NCI-H2081 treated with DMSO at 0.1 percent for 48 hours (cell line): ENCODE results near the gene PLA2R1.
"Not testable (repeated sequence)": the region's sequence is repeated elsewhere in the genome, so short reads cannot be mapped to it uniquely, and the experiment has no call there.

Experiments used
- DNase-seq: peaks from one replicate; lab custom pipeline; 2025; lab: John Stamatoyannopoulos, UW

Gene PLA2R1

GRCh38 chr2:159982842-159983785, 79.3 kb downstream of the PLA2R1 start:
- no peak for DNase-seq

DNA sequence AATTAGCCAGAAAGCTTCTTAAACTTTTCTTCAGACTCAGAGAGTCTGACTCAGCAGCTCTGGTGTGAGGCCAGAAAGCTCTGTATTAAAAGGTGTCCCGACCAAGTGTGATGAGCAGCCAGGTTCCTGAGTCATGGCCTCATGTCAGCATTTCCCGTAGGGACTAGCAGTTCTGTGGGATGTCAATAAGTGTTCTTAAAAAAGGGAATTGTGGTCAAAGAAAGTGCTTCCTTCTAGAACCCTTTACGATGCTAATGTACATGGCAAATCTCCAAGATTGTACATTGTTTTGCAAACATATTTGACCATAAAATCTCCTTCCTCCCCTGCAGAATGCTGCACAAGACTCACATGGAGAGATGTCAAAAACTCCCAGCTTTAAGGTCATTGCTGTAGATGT, 80.1 kb downstream of the PLA2R1 start:
- DNase-seq, result no peak

DNA sequence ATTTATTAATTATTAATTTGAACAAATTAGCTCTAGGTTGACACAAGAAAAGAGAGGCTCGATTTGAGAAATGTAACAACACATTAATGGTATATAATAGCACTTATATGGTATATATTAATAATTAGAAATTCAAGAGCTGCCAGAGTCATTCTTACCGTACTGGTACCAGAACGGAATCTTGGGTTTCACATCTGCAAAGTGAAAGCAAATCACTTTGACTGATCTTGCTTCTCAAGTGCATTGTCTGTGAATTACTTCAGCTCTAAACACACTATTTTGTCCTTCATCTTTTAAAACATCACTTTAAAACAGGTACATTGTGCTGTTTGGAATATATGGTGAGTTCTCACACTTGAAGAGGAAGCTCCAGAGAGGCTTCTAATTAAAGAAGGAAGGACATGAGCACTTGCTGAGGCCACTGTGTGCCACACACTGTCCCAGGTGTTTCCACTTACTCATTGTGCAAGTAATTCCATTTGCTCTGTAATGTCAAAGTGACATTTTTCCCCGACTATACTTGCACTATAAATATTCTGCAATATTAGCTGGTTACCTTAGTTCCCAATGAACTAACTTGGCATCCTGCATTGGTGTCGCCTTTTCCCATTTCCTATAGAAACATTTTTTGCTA, 85.8 kb downstream of the PLA2R1 start:
- no peak for DNase-seq

DNA sequence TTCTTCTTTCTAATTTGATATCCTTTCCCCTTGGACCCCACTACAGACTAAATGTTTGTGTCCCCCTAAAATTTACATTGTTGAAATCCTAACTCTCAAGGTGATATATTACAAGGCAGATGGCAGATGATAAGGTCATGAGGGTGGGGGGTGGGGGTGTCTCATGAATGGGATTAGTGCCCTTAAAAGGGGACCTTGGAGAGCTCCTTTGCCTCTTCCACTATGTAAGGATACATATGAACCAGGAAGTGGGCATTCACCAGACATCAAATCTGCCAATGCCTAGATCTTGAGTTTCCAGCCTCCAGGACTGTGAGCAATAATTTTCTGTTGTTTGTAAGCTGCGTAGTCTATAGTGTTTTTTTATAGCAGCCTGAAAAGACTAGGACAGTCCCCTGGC, 89.1 kb downstream of the PLA2R1 start:
- DNase-seq, result no peak

DNA sequence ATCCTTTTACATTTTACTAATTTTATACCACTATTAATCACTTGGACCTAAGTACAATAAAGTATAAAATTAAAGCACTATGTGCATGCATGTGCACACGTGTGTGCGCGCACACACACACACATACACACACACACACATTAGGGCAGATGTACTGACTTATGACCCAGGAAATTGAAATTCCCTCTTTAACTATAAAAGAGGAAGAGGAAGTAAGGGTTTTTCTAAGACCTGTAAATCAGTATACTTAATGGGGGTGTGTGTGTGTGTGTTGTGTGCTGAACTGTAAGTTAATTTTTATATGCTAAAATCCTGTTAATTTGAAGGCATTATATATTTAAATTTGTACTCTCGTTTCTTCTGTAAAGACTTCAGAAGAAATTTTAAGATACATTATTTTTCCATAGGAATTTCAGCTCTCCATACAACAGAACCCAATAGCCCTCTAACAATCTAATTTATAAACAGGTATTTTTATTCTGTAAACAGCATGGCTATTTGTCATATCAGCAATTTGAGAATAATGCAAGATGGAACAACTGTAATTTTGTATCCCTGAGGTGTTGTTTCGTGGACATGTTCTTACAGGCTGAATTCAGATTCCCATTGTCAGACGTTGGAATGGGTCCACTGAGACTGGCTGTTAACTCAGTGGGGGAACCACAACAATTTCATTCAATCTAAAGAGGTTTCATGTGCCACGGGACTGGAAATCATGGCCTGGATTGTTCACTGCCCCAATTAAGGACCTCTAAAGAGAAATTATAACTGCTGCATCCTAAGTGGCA, 90.9 kb downstream of the PLA2R1 start:
- DNase-seq, result peak; percentile 67

DNA sequence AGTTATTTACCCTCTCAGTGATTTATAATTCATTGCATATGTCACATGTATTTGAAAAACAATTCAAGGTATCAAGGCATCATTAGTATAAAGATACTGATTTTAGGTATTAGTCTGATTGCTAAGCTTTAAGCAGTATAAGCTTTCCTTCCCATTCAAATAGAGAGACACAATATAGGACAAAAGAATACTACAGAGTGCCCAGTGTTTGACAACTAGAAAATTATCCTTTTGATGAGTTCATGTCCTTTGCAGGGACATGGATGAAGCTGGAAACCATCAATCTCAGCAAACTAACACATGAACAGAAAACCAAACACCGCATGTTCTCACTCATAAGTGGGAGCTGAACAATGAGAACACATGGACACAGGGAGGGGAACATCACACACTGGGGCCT, 91.9 kb downstream of the PLA2R1 start:
- not testable (repeated sequence) for DNase-seq

DNA sequence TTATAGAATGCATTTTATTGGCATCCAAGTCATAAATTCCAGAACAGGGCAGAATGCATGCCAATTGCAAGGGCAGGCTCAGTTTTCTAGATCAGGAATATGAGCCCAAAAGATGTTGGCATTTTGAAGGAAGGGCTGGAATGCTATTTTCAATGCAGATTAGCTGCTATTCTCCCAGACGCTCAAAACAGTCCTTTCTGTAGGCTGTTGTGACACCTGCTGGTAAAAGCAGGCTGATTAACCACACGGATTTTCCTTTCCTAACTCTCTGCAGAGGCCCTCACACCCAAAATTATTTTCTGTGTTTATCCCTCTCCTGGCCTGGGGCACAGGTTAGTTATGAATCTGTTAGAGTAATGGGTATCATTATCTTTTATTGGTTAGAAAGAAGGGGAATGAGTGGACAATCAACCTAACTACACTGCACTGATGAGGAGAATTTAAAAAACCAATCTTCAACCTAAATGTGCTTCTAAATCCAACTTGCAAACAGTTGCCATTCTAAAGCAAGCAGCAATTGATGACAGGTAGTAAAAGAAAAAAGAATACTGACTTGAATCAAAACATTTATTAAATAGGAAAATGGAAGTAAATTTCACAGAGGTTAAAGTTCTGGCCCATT, 94.0 kb downstream of the PLA2R1 start:
- DNase-seq, result no peak

GRCh38 chr2:159963700-159964099, 98.7 kb downstream of the PLA2R1 start:
- no peak for DNase-seq

GRCh38 chr2:159962513-159962912, 99.9 kb downstream of the PLA2R1 start:
- not testable (repeated sequence) for DNase-seq

- no peak for DNase-seq
Measured at GRCh38 chr2:159961451-159961850, 101.0 kb downstream of the PLA2R1 start.

DNA sequence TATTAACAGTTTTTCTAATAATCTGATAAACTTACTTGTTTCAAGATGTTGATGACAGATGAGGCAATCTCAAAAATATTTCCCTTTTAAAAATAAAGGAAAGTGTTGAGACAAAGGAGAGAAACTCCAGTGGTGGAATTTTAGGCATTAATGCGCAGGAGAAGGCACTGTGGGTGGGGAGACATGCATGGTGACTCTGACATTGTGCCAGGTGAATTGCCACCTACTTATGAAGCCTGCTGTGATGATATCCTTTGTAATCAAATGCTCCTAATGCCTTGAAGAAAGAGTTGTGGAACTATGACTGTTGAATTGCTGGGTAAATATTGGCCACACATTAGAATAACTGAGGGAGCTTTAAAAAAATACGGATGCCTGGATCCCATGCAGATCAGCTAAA, 101.4 kb downstream of the PLA2R1 start:
- DNase-seq, result no peak

GRCh38 chr2:159960414-159960813, 102.0 kb downstream of the PLA2R1 start:
- DNase-seq, result no peak

DNA sequence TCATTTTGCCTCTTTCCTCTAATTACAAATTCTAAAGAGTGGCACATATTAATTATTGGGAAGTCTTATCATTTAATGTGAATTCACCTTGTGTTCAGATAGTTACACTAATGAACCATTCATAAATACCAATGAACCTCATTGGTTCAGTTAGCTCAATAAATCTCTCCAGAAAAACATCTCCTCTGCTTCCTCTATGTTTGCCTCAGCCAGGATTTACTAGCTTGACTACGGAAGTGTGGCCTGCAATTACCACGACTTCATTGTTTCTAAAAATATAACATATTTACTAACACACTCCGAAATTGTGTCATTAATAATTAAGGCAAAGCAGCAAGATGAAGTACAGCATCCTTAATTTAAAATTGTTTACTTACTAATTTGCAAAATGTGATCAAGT, 103.3 kb downstream of the PLA2R1 start:
- no peak for DNase-seq

GRCh38 chr2:159953136-159953823, 109.1 kb downstream of the PLA2R1 start:
- DNase-seq, result no peak

- peak; percentile 38 for DNase-seq
Measured at GRCh38 chr2:159946326-159946999, 116.0 kb downstream of the PLA2R1 start.

- DNase-seq, result no peak
Measured at GRCh38 chr2:159944874-159945273, 117.5 kb downstream of the PLA2R1 start.

GRCh38 chr2:159942146-159942545, 120.3 kb downstream of the PLA2R1 start:
- DNase-seq, result no peak

GRCh38 chr2:159941729-159942128, 120.7 kb downstream of the PLA2R1 start:
- DNase-seq, result no peak

- peak; percentile 11 for DNase-seq
Measured at GRCh38 chr2:159939946-159940345, 122.5 kb downstream of the PLA2R1 start.

DNA sequence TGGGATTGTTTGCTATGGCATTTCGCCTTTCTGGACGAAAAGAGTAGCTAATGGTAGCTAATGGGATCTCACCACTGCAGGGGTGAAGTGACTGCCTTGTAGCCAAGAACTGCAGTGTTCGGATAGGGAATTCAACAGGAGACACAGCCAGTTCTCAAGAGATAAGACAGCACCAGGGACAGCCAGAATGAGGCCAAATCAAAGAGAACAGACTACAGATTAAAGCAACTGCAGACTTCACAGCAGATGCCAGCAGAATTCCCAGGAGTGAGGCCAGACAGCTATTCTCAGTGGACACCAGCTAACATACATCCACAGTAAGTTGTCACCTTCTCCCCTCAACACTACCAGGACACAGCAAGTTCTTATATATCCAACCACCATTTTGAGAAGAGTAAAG, 124.0 kb downstream of the PLA2R1 start:
- DNase-seq, result no peak

DNA sequence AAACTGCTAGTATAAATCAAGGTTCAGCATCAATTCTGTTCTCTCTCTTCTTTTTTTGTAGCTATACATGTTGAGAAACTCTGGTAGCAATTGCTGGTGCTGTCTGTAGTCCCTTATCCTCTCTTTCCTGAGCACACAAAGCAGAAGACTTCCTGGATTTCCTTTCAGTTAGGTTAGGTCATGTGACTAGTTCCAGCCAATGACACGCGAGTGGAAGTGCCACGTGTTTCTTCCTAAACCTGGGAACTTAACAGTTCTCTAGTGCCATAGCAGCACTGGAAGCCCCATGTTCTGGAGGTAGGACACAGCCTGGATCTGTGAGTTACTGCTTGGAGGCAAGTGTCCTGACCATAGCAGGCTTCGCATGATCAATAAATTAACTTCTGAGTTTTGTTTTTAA, 125.9 kb downstream of the PLA2R1 start:
- DNase-seq, result no peak
